HG02678 (cell line): ENCODE data around the gene CNTN5.
"Not testable (repeated sequence)": the region's sequence is repeated elsewhere in the genome, so short reads cannot be mapped to it uniquely, and the experiment has no call there.

Experiments
- ATAC-seq: cut with Tn5 transposase; IDR thresholded peaks from one replicate; pipeline ENCODE4 v1.9.1; 2021; ENCODE audit warnings: mild to moderate bottlenecking, moderate library complexity; ENCODE audit not compliant: unreplicated experiment

The CNTN5 gene

GRCh38 chr11:100177651-100178050 is 1156.9 kb downstream of the CNTN5 start:
- no peak for ATAC-seq

DNA sequence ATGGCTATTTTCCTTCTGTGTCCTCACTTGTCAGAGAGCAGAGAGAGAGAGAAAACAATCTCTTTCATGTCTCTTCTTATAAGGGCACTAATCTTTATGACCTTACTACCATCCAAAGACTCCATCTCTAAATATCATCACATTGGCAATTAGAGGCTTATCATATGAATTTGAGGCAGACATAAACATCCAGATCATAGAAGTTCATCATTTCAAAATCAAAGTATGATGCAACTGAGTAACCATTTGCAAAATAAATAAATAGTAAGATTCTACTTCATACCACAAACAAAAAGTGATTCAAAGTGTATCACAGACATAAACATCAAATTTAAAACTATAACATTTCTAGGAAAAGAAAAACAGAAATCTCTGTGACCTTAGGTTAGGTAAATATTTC is 1161.6 kb downstream of the CNTN5 start:
- ATAC-seq, result no peak

- no peak for ATAC-seq
Measured at GRCh38 chr11:100182927-100183326, 1162.2 kb downstream of the CNTN5 start.

DNA sequence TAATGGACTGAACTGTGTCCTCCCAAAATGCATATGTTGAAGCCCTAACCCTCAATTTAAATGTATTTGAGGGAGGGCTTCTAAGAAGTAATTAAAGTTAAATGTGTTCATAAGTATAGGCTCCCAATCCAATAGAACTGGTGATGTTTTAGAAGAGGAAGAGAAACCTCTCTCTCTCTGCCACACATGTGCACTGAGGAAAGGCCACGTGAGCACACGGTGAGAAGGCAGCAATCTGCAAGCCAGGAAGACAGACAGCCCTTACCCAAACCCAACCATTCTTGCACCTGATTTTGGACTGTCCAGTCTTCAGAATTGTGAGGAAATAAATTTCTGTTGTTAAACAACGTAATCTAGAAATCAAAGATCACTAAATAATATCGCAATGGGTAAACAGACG is 1164.8 kb downstream of the CNTN5 start:
- no peak for ATAC-seq

DNA sequence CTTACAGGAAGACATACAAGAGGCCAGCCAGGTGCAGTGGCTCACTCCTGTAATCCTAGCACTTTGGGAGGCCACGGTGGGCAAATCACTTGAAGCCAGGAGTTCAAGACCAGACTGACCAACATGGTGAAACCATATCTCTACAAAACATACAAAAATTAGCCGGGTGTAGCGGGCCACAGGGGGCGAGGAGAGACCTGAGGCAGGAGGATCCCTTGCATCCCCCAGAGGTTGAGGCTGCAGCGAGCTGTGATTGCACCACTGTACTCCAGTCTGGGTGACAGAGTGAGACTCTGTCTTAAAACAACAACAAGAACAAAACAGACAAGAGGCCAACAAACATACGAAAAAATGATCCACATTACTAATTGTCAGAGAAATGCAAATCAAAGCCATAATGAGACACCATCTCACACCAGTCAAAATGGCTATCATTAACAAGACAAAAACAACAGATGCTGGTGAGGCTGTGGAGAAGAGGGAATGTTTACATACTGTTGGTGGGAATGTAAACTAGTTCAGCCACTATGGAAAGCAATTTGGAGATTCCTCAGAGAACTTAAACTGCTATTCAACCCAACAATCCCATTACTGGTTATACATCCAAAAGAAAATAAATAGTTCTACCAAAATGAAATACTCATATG is 1167.5 kb downstream of the CNTN5 start:
- ATAC-seq, result no peak

GRCh38 chr11:100190395-100190794 is 1169.6 kb downstream of the CNTN5 start:
- no peak for ATAC-seq

DNA sequence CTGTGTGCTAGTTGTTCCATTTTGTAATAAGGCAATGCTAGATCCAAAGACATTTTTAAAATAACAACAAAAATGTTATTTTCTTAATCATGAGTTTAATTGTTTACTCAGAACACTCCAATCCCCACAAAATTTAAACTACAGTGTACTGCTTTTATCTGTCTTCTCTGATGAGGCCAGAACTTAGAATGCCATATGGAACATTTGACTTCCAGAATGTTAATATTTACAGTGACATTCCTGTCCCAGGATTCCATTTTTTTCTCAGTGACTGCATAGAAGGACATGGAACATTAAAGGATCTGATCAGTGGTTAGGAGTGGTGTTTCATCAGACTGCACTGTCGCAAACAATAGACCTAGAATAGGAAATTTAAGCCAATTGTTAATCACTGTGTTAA is 1171.4 kb downstream of the CNTN5 start:
- no peak for ATAC-seq

- ATAC-seq, result no peak
Measured at GRCh38 chr11:100203789-100204188, 1183.0 kb downstream of the CNTN5 start.

GRCh38 chr11:100205926-100206325 is 1185.2 kb downstream of the CNTN5 start:
- no peak for ATAC-seq

GRCh38 chr11:100208207-100208606 is 1187.5 kb downstream of the CNTN5 start:
- ATAC-seq, result no peak

- ATAC-seq, result no peak
Measured at GRCh38 chr11:100214791-100215190, 1194.0 kb downstream of the CNTN5 start.

DNA sequence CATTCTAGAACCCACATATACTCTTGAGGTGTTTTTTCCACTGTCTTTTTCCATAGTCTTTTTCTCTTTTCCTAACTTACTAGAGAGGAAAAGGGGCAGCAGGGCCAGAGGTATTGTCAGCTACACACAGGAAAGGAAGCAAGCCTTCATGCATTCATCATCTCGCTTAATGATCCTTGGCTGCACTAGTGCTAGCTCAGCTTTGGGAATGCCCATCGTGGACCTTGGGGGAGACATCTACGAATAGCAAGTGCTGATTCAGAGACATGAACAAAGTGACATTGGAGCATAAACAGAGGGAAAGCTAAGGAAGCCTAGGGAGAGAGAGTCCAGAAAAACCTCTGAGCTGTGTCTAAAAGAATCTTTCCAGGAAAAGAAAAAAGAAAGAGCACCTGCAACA is 1200.1 kb downstream of the CNTN5 start:
- ATAC-seq, result no peak

DNA sequence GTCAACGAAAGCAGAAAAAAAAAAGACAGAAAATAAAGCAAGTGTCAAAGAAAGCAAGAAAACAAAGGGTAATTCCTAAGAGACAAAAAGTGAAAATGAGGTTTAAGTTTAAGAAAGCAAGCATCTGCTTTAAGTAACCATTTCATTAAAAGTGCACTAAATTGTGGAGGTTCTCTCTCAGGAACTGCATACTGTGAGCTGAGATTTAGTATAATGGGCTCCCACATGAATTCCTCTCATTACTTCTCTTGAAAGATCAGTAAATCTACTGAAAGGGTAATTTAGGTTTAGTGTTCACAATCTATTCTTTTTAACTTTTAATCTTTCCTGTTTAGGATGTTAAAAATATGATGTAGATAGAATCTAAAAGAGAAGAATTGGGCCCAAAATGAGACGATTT is 1201.0 kb downstream of the CNTN5 start:
- no peak for ATAC-seq

DNA sequence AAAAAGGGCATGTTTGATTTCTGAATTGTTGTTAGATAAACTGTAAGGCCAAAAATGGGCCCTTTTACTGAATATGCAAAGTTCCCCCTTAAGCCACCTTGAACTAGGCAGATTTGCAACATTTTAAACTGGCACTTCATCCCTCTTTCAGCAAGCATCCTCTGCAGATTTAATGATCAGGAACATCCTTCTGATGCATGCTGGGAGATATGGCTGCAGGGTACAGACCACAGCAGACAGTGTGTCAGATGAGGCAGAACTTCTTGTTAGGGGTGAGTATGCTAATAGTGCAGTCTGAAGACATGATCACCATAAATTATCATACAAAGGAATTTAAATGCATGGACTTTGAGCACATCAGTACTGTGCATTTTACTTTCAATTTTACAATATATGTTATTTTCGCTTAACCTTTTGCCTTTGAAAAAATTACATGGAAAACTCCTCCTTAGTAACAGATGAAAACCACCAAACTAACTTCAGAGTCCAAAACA is 1203.8 kb downstream of the CNTN5 start:
- ATAC-seq, result no peak

DNA sequence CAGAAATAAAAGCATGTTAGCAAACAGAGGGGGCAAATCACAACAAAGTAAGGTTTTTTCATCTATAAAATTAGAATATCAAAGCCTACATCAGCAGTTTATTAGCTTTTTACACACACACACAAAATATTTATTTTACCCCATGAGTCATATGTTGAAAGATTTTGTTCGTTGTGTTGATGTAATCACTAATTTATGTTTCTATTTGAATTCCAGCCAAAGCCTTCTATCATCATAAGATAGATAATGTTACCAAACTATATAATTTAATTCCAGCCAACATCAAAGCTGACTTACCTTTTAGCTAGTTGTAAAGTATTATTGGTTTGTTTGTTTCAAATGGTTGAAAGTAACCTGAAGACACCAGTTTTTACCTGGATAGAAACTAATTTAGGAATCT is 1208.3 kb downstream of the CNTN5 start:
- no peak for ATAC-seq

DNA sequence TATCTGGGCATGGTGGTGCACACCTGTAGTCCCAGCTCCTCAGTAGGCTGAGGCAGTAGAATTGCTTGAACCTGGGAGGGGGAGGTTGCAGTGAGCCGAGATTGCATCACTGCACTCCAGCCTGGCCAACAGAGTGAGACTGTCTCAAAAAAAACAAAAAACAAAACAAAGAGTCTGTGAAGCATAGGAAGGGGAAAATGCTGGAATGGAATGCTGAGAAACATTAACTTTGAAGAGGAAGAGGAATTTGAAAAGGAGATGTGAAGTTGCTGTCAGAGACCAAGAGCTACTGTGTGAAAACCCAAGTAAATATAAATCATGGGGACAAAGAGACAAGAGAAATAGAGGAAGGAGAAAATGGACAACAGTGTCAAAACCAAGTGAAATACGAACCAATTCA is 1211.3 kb downstream of the CNTN5 start:
- no peak for ATAC-seq

DNA sequence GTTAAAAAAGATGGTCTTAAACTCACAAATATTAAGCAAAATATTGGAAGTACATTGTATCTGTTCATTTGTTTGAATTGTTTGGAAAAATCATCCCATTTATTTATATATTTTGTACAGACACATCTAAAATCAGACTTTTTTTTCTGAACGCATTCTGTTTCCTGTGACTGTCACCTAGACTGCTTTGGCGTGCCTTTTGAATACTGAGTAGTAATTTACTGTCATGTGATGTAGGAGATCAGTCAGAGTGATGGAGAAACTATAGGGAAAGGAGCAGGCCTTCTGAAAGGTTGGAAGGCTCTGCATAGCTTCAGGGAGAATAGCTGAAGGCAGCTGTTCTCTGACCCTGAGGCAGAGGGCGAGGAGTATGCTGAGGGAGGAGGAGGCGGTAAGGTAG is 1214.3 kb downstream of the CNTN5 start:
- no peak for ATAC-seq

GRCh38 chr11:100240025-100240539 is 1219.3 kb downstream of the CNTN5 start:
- no peak for ATAC-seq

DNA sequence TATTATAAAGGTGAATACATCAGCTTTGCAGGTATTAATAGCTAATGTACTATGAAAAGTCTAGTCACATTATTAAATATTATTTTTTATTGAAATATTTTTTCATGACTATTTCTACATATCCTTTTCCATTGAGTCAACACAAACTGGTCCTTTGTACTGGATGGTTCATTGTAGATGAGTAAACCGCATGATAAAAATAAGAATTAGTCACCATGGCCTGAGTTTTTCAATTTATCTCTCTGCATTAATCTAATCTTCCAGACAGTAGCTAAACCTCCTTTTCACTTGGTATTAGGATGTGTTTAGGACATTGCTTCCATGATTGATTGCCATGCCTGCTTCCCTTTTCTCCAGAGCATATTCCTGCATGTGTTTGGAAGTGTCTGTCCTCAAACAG is 1227.0 kb downstream of the CNTN5 start:
- ATAC-seq, result no peak

- ATAC-seq, result not testable (repeated sequence)
Measured at GRCh38 chr11:100257238-100257803, 1236.6 kb downstream of the CNTN5 start.

- no peak for ATAC-seq
Measured at GRCh38 chr11:100269516-100269915, 1248.8 kb downstream of the CNTN5 start.

DNA sequence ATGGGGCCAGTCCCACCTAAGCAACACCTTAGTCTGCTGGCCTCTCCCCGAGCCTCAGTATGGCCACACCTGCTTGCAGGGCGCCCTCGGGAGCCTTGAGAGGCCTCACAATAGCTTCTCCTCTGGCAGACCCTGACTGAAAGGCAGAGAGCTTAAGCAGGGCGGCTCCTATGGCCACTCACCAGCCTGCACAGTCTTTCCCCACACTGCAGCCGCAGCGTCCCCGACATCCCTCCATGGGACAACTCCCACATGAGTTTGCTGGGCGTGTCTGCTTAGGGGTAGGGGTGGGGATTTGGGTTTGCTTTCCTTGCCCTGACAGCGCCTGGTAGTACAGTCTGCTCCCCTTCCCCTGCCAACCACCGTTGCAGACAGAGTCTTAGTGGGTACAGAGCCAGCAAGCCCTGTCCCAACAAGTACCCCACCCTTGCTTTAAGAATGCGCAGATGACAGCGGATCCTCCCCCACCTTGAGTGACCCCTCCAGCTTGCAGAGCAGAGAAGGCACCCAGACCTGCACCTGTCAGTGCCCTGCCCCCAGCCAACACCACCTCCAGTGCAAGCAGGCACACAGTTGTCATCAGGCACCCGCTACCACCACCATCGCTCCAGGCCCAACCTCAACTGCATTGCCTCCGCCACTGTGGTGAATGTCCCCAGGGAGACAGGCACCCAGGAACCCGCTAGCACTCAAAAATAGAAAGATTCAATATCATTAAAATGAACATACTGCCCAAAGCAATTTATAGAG is 1252.5 kb downstream of the CNTN5 start:
- no peak for ATAC-seq
